HepG2 (cell line): ENCODE results near the gene FSD1.

Source experiments
- BORCS8-MEF2B ChIP-seq: sonication (generic); formaldehyde crosslinking; IDR thresholded peaks from 2 replicates; pipeline ENCODE4 v1.8.0; 2022; ENCODE audit warnings: mild to moderate bottlenecking, missing genetic modification reagents
- CTCF ChIP-seq: sonication (generic); formaldehyde crosslinking; IDR thresholded peaks from 2 replicates; pipeline ENCODE4 v1.5.0; 2020; ENCODE audit warnings: mild to moderate bottlenecking, missing genetic modification reagents, moderate library complexity
- DDIT3 ChIP-seq: sonication (generic); formaldehyde crosslinking; IDR thresholded peaks from 2 replicates; pipeline ENCODE4 v1.4.0; 2020; ENCODE audit warnings: mild to moderate bottlenecking, missing genetic modification reagents
- EP300 ChIP-seq, 3 experiments: sonication (generic) in 1 of 3; formaldehyde crosslinking in 1 of 3; IDR thresholded peaks; 2 replicates each; pipeline versions ENCODE4 v1.5.1 to v1.6.1; 2011 to 2020; ENCODE audit warnings: low read depth in 2 of 3, low read length in 2 of 3, borderline replicate concordance in 1 of 3, improper control_type of control experiment in 1 of 3, mild to moderate bottlenecking in 1 of 3, missing genetic modification reagents in 1 of 3, moderate library complexity in 1 of 3
- NFIC ChIP-seq: IDR thresholded peaks from 2 replicates; pipeline ENCODE4 v1.6.1; 2012; ENCODE audit warnings: mild to moderate bottlenecking, low read length, inconsistent platforms
- SIN3A ChIP-seq: IDR thresholded peaks from 2 replicates; pipeline ENCODE4 v1.6.1; 2011; ENCODE audit warnings: low read depth, mild to moderate bottlenecking, control low read depth, low read length, borderline replicate concordance
- SMAD3 ChIP-seq: sonication (generic); formaldehyde crosslinking; IDR thresholded peaks from 2 replicates; pipeline ENCODE4 v1.4.0; 2020; ENCODE audit warnings: missing genetic modification reagents
- YEATS2 ChIP-seq: sonication (generic); formaldehyde crosslinking; IDR thresholded peaks from 2 replicates; pipeline ENCODE4 v1.4.0; 2020; ENCODE audit warnings: missing genetic modification reagents, borderline replicate concordance
- ZNF224 ChIP-seq: sonication (generic); formaldehyde crosslinking; IDR thresholded peaks from 2 replicates; pipeline ENCODE4 v1.5.0; 2020; ENCODE audit warnings: mild to moderate bottlenecking, missing genetic modification reagents
- ZNF615 ChIP-seq: sonication (generic); formaldehyde crosslinking; IDR thresholded peaks from 2 replicates; pipeline ENCODE4 v1.5.0; 2020; ENCODE audit warnings: mild to moderate bottlenecking, missing genetic modification reagents, borderline replicate concordance
- ZNF790 ChIP-seq: sonication (generic); formaldehyde crosslinking; IDR thresholded peaks from 2 replicates; pipeline ENCODE4 v1.8.0; 2022; ENCODE audit warnings: missing genetic modification reagents, mild to moderate bottlenecking, borderline replicate concordance
- TF ChIP-seq, protein P1 (sequence below): sonication (generic); formaldehyde crosslinking; IDR thresholded peaks from 2 replicates; pipeline ENCODE4 v1.8.1; 2023; ENCODE audit warnings: missing genetic modification reagents, inconsistent platforms, borderline replicate concordance
- TF ChIP-seq, protein P2 (sequence below): sonication (generic); formaldehyde crosslinking; conservative IDR thresholded peaks from 2 replicates; pipeline ENCODE4 v1.5.0; 2020; ENCODE audit warnings: missing genetic modification reagents

DNA sequence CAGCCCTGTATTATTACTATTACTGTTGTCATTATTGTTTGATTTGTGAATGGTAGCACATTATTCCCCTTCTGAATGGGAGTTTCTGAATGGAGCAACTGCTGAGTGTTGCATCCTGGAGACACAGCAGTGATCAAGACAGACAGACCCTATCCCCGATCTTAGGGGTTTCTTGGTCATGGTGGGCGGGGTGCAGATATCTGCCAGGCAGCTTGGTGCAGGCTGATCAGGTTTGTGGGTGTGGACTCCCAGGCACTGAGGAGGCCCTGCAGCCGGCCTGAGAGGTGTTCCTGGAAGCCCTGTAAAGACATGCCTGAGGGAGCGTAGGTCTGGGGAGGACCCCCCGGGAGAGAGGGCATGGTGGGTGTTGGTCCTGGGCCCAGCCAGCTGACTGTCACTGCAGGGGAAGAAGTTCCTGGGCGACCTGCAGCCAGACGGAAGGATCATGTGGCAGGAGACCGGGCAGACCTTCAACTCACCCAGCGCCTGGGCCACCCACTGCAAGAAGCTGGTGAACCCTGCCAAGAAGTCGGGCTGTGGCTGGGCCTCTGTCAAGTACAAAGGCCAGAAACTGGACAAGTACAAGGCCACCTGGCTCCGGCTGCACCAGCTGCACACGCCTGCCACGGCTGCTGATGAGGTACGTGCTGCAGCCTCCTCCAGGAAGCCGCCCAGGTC is 41.1 kb downstream of the FSD1 start:
- no peak for TF ChIP-seq YEATS2 (CRISPR knock-in tag)
- TF ChIP-seq CTCF (CRISPR knock-in tag) = no peak
- no peak for TF ChIP-seq NFIC
- no peak for TF ChIP-seq SIN3A
- TF ChIP-seq BORCS8-MEF2B (CRISPR knock-in tag) = no peak
- TF ChIP-seq, protein P1, sequence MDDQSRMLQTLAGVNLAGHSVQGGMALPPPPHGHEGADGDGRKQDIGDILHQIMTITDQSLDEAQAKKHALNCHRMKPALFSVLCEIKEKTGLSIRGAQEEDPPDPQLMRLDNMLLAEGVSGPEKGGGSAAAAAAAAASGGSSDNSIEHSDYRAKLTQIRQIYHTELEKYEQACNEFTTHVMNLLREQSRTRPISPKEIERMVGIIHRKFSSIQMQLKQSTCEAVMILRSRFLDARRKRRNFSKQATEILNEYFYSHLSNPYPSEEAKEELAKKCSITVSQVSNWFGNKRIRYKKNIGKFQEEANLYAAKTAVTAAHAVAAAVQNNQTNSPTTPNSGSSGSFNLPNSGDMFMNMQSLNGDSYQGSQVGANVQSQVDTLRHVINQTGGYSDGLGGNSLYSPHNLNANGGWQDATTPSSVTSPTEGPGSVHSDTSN (CRISPR knock-in tag) = no peak
- TF ChIP-seq, protein P2, sequence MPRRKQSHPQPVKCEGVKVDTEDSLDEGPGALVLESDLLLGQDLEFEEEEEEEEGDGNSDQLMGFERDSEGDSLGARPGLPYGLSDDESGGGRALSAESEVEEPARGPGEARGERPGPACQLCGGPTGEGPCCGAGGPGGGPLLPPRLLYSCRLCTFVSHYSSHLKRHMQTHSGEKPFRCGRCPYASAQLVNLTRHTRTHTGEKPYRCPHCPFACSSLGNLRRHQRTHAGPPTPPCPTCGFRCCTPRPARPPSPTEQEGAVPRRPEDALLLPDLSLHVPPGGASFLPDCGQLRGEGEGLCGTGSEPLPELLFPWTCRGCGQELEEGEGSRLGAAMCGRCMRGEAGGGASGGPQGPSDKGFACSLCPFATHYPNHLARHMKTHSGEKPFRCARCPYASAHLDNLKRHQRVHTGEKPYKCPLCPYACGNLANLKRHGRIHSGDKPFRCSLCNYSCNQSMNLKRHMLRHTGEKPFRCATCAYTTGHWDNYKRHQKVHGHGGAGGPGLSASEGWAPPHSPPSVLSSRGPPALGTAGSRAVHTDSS (CRISPR knock-in tag) = no peak
- no peak for TF ChIP-seq SMAD3 (CRISPR knock-in tag)
- no peak for TF ChIP-seq ZNF615 (CRISPR knock-in tag)
- no peak for TF ChIP-seq EP300 (IDR thresholded peaks at IDR 0.05; ENCODE audit: low read depth in 2 of 2, low read length in 2 of 2)
- no peak for TF ChIP-seq EP300 (CRISPR knock-in tag; IDR thresholded peaks at IDR 0.05; ENCODE audit: borderline replicate concordance)
- TF ChIP-seq ZNF790 (CRISPR knock-in tag) = no peak
- no peak for TF ChIP-seq ZNF224 (CRISPR knock-in tag)
- TF ChIP-seq DDIT3 (CRISPR knock-in tag) = no peak
